K562 (cell line): ENCODE data around the gene FABP2. TPM values are rescaled to one million over a fixed set of nuclear protein-coding genes. Genes with fewer than 3 reads are reported as not detected.
A peak's percentile ranks its signal among the peaks of the same experiment; 100 is the strongest.

ENCODE experiments used
- BMI1 ChIP-seq: fragments of 150-350 bp; IDR thresholded peaks from 2 replicates; pipeline ENCODE4 v1.6.1; 2014; ENCODE audit warnings: low read length
- EGR1 ChIP-seq: fragments of 450-650 bp; conservative IDR thresholded peaks from 2 replicates; pipeline ENCODE4 v1.6.1; 2017; ENCODE audit warnings: mild to moderate bottlenecking
- ETS1 ChIP-seq: conservative IDR thresholded peaks from 2 replicates; pipeline ENCODE4 v1.6.1; 2011; ENCODE audit warnings: low read depth, mild to moderate bottlenecking, low read length; ENCODE audit not compliant: control insufficient read depth
- GATA2 ChIP-seq: sonication (generic); formaldehyde crosslinking; IDR thresholded peaks from 2 replicates; pipeline ENCODE4 v1.4.0; 2020; ENCODE audit warnings: mild to moderate bottlenecking, missing genetic modification reagents
- PML ChIP-seq: IDR thresholded peaks from 2 replicates; pipeline ENCODE4 v1.6.1; 2012; ENCODE audit warnings: low read length, inconsistent platforms
- RAD21 ChIP-seq, 2 experiments: fragments of 250-450 bp in 1 of 2; fragments of 450-650 bp in 1 of 2; sonication (Bioruptor Pico) in 1 of 2; formaldehyde crosslinking in 1 of 2; IDR thresholded peaks in 1 of 2; conservative IDR thresholded peaks in 1 of 2; 2 replicates each; pipeline versions ENCODE4 v1.4.0 to v1.8.0; 2020 to 2022; ENCODE audit warnings: mild to moderate bottlenecking in 2 of 2, moderate library complexity in 1 of 2
- RBM22 ChIP-seq: fragments of 200-400 bp; formaldehyde crosslinking; IDR thresholded peaks from 2 replicates; pipeline ENCODE4 v1.6.1; 2018; ENCODE audit warnings: low read length, low read depth; ENCODE audit not compliant: poor library complexity, severe bottlenecking
- RBM39 ChIP-seq: fragments of 200-400 bp; formaldehyde crosslinking; optimal IDR thresholded peaks from 2 replicates; pipeline ENCODE3; 2018; ENCODE audit warnings: low read depth, low read length
- TEAD2 ChIP-seq: fragments of 450-650 bp; IDR thresholded peaks from 2 replicates; pipeline ENCODE4 v1.6.1; 2016; ENCODE audit warnings: missing genetic modification characterization, control low read depth, missing compliant biosample characterization
- ZNF212 ChIP-seq: fragments of 450-650 bp; formaldehyde crosslinking; IDR thresholded peaks from 2 replicates; pipeline ENCODE4 v1.4.0; 2020; ENCODE audit warnings: mild to moderate bottlenecking
- ZNF76 ChIP-seq: fragments of 250-450 bp; sonication (Bioruptor Pico); IDR thresholded peaks from 2 replicates; pipeline ENCODE4 v1.4.0; 2020; ENCODE audit warnings: mild to moderate bottlenecking, moderate library complexity, borderline replicate concordance
- polyA plus RNA-seq, 8 experiments: library from polyadenylated mRNA; depleted of rRNA in 4 of 8; stranded (reverse) in 5 of 8; unstranded in 3 of 8; fragments of >200 nt; fragmentation: Nextera tagmentation in 2 of 8; fragmentation: Illumina TruSeq in 1 of 8; extraction: Ambion mirVana in 2 of 8; extraction: Trizol in 1 of 8; gene quantifications; 2 replicates each; pipeline versions ENCODE4 v1.2.1 to v1.2.3, GENCODE V29; 2011 to 2014; ENCODE audit warnings: inconsistent platforms in 1 of 8, missing spikeins in 1 of 8
- total RNA-seq, 7 experiments: library from RNA; depleted of rRNA in 6 of 7; stranded (reverse); fragments of >200 nt in 6 of 7; fragmentation: Illumina TruSeq in 2 of 7; extraction: Trizol in 2 of 7; gene quantifications; 2 replicates each; pipeline versions ENCODE4 v1.2.1 to v1.2.3, GENCODE V29; 2011 to 2021; ENCODE audit warnings: low replicate concordance in 1 of 7
- TF ChIP-seq, protein P1 (sequence below), 3 experiments: IDR thresholded peaks in 2 of 3; conservative IDR thresholded peaks in 1 of 3; 2 replicates each; pipeline ENCODE4 v1.5.1; 2011 to 2012; ENCODE audit warnings: low read length in 3 of 3, mild to moderate bottlenecking in 3 of 3, control low read depth in 2 of 3, improper control_type of control experiment in 1 of 3, inconsistent platforms in 1 of 3, low read depth in 1 of 3, mixed read lengths in 1 of 3, moderate library complexity in 1 of 3; ENCODE audit not compliant: insufficient read depth in 2 of 3
- TF ChIP-seq, protein P2 (sequence below): fragments of 450-650 bp; IDR thresholded peaks from 2 replicates; pipeline ENCODE4 v1.6.1; 2017; ENCODE audit warnings: antibody characterized with exemption, mild to moderate bottlenecking
- TF ChIP-seq, protein P3 (sequence below): sonication (generic); formaldehyde crosslinking; IDR thresholded peaks from 2 replicates; pipeline ENCODE4 v1.5.0; 2020; ENCODE audit warnings: missing genetic modification reagents
- TF ChIP-seq, protein P4 (sequence below): fragments of 450-650 bp; formaldehyde crosslinking; IDR thresholded peaks from 2 replicates; pipeline ENCODE4 v1.4.0; 2020; ENCODE audit warnings: mild to moderate bottlenecking, moderate library complexity
- TF ChIP-seq, protein P5 (sequence below): fragments of 250-450 bp; sonication (Bioruptor Pico); IDR thresholded peaks from 2 replicates; pipeline ENCODE4 v1.8.0; 2022; ENCODE audit warnings: inconsistent platforms

The FABP2 gene
- total and polyA plus RNA-seq, 9 of the 15 experiments (the other 6 are each of a cell fraction or from before 2014, with no cell fraction given), result not detected

- TF ChIP-seq, protein P1, sequence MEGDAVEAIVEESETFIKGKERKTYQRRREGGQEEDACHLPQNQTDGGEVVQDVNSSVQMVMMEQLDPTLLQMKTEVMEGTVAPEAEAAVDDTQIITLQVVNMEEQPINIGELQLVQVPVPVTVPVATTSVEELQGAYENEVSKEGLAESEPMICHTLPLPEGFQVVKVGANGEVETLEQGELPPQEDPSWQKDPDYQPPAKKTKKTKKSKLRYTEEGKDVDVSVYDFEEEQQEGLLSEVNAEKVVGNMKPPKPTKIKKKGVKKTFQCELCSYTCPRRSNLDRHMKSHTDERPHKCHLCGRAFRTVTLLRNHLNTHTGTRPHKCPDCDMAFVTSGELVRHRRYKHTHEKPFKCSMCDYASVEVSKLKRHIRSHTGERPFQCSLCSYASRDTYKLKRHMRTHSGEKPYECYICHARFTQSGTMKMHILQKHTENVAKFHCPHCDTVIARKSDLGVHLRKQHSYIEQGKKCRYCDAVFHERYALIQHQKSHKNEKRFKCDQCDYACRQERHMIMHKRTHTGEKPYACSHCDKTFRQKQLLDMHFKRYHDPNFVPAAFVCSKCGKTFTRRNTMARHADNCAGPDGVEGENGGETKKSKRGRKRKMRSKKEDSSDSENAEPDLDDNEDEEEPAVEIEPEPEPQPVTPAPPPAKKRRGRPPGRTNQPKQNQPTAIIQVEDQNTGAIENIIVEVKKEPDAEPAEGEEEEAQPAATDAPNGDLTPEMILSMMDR (IDR thresholded peaks at IDR 0.05 in 2 of 3, conservative IDR thresholded peaks at IDR 0.05 in 1 of 3; ENCODE audit: insufficient read depth in 2 of 3, low read depth in 1 of 3, low read length in 3 of 3), result peak; percentile 27 to 63 (median 44); a peak in 5 of 6 replicates
- TF ChIP-seq, protein P2, sequence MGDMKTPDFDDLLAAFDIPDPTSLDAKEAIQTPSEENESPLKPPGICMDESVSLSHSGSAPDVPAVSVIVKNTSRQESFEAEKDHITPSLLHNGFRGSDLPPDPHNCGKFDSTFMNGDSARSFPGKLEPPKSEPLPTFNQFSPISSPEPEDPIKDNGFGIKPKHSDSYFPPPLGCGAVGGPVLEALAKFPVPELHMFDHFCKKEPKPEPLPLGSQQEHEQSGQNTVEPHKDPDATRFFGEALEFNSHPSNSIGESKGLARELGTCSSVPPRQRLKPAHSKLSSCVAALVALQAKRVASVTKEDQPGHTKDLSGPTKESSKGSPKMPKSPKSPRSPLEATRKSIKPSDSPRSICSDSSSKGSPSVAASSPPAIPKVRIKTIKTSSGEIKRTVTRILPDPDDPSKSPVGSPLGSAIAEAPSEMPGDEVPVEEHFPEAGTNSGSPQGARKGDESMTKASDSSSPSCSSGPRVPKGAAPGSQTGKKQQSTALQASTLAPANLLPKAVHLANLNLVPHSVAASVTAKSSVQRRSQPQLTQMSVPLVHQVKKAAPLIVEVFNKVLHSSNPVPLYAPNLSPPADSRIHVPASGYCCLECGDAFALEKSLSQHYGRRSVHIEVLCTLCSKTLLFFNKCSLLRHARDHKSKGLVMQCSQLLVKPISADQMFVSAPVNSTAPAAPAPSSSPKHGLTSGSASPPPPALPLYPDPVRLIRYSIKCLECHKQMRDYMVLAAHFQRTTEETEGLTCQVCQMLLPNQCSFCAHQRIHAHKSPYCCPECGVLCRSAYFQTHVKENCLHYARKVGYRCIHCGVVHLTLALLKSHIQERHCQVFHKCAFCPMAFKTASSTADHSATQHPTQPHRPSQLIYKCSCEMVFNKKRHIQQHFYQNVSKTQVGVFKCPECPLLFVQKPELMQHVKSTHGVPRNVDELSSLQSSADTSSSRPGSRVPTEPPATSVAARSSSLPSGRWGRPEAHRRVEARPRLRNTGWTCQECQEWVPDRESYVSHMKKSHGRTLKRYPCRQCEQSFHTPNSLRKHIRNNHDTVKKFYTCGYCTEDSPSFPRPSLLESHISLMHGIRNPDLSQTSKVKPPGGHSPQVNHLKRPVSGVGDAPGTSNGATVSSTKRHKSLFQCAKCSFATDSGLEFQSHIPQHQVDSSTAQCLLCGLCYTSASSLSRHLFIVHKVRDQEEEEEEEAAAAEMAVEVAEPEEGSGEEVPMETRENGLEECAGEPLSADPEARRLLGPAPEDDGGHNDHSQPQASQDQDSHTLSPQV, result no peak
- TF ChIP-seq EGR1 (no peak), ZNF76 (CRISPR knock-in tag) (no peak), GATA2 (CRISPR knock-in tag) (no peak), RBM22 (no peak), RBM39 (no peak), PML (no peak), ETS1 (no peak), TEAD2 (tag) (no peak), BMI1 (no peak), ZNF212 (CRISPR knock-in tag) (no peak), RAD21 (CRISPR knock-in tag; conservative IDR thresholded peaks at IDR 0.05 in 1 of 2, IDR thresholded peaks at IDR 0.05 in 1 of 2) (peak; percentile 71 to 73)
- TF ChIP-seq, protein P3, sequence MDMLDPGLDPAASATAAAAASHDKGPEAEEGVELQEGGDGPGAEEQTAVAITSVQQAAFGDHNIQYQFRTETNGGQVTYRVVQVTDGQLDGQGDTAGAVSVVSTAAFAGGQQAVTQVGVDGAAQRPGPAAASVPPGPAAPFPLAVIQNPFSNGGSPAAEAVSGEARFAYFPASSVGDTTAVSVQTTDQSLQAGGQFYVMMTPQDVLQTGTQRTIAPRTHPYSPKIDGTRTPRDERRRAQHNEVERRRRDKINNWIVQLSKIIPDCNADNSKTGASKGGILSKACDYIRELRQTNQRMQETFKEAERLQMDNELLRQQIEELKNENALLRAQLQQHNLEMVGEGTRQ (CRISPR knock-in tag), result no peak
- TF ChIP-seq, protein P4, sequence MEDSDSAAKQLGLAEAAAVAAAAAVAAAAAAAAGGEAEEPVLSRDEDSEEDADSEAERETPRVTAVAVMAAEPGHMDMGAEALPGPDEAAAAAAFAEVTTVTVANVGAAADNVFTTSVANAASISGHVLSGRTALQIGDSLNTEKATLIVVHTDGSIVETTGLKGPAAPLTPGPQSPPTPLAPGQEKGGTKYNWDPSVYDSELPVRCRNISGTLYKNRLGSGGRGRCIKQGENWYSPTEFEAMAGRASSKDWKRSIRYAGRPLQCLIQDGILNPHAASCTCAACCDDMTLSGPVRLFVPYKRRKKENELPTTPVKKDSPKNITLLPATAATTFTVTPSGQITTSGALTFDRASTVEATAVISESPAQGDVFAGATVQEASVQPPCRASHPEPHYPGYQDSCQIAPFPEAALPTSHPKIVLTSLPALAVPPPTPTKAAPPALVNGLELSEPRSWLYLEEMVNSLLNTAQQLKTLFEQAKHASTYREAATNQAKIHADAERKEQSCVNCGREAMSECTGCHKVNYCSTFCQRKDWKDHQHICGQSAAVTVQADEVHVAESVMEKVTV (CRISPR knock-in tag), result peak; percentile 34; the same call in 1 of the 2 replicates
- TF ChIP-seq, protein P5, sequence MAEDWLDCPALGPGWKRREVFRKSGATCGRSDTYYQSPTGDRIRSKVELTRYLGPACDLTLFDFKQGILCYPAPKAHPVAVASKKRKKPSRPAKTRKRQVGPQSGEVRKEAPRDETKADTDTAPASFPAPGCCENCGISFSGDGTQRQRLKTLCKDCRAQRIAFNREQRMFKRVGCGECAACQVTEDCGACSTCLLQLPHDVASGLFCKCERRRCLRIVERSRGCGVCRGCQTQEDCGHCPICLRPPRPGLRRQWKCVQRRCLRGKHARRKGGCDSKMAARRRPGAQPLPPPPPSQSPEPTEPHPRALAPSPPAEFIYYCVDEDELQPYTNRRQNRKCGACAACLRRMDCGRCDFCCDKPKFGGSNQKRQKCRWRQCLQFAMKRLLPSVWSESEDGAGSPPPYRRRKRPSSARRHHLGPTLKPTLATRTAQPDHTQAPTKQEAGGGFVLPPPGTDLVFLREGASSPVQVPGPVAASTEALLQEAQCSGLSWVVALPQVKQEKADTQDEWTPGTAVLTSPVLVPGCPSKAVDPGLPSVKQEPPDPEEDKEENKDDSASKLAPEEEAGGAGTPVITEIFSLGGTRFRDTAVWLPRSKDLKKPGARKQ (CRISPR knock-in tag), result no peak
Measured at GRCh38 chr4:119314356-119314755, 7.6 kb downstream of the FABP2 start (continued).
